BLaER1 (cell line): ENCODE measurements around the gene PPP6R3.

Source experiments
- H3K27ac ChIP-seq: shearing (Covaris generic); formaldehyde crosslinking; 2 replicates; pipeline ENCODE4 v1.8.1; 2022
- H3K27me3 ChIP-seq: shearing (Covaris generic); formaldehyde crosslinking; 2 replicates; pipeline ENCODE4 v1.8.1; 2022
- H3K36me3 ChIP-seq: shearing (Covaris generic); formaldehyde crosslinking; 2 replicates; pipeline ENCODE4 v1.8.1; 2022
- H3K4me1 ChIP-seq: shearing (Covaris generic); formaldehyde crosslinking; 2 replicates; pipeline ENCODE4 v1.8.1; 2022
- H3K4me2 ChIP-seq: shearing (Covaris generic); formaldehyde crosslinking; 2 replicates; pipeline ENCODE4 v1.8.1; 2022
- H3K4me3 ChIP-seq: shearing (Covaris generic); formaldehyde crosslinking; 2 replicates; pipeline ENCODE4 v1.8.1; 2022
- H3K9ac ChIP-seq: shearing (Covaris generic); formaldehyde crosslinking; 2 replicates; pipeline ENCODE4 v1.8.1; 2022
- H3K9me3 ChIP-seq: shearing (Covaris generic); formaldehyde crosslinking; 2 replicates; pipeline ENCODE4 v1.8.1; 2022
- H4K20me1 ChIP-seq: shearing (Covaris generic); formaldehyde crosslinking; 2 replicates; pipeline ENCODE4 v1.8.1; 2022
- Cebpa-rat ChIP-seq: shearing (Covaris generic); IDR thresholded peaks from 2 replicates; pipeline ENCODE4 v1.8.1; 2022

Gene PPP6R3

GRCh38 chr11:68541116-68541515 is 80.6 kb downstream of the PPP6R3 start:
- H4K20me1 ChIP-seq: peaks cover 100% of the 10 kb centered on the region

GRCh38 chr11:68541991-68542390 is 81.4 kb downstream of the PPP6R3 start:
- TF ChIP-seq Cebpa-rat: no peak
- H3K4me3 ChIP-seq: no peak overlapping the region
- H3K36me3 ChIP-seq: peaks cover 100% of the 10 kb centered on the region
- no peaks in the 10 kb centered on the region for H3K27me3 ChIP-seq
- peaks cover 100% of the 10 kb centered on the region for H4K20me1 ChIP-seq
- H3K4me1 ChIP-seq: peaks cover 14% of the 10 kb centered on the region; the same call in 1 of the 2 replicates
- no peak overlapping the region for H3K9ac ChIP-seq
- H3K4me2 ChIP-seq: no peak overlapping the region
- H3K9me3 ChIP-seq: no peaks in the 10 kb centered on the region
- no peak overlapping the region for H3K27ac ChIP-seq

More at GRCh38 chr11:68541116-68541515, 80.6 kb downstream of the PPP6R3 start:
- Histone ChIP-seq H3K9ac (no peak overlapping the region), H3K4me2 (no peak overlapping the region), H3K9me3 (no peaks in the 10 kb centered on the region), H3K27ac (no peak overlapping the region), H3K36me3 (peaks cover 100% of the 10 kb centered on the region), H3K27me3 (no peaks in the 10 kb centered on the region), H3K4me1 (peaks cover 14% of the 10 kb centered on the region; the same call in 1 of the 2 replicates), H3K4me3 (no peak overlapping the region)
- no peak for TF ChIP-seq Cebpa-rat

GRCh38 chr11:68542617-68543016 is 82.1 kb downstream of the PPP6R3 start:
- Histone ChIP-seq H4K20me1 (peaks cover 100% of the 10 kb centered on the region), H3K27ac (no peak overlapping the region)

GRCh38 chr11:68543594-68543993 is 83.0 kb downstream of the PPP6R3 start:
- no peaks in the 10 kb centered on the region for H3K27me3 ChIP-seq
- TF ChIP-seq Cebpa-rat: no peak
- no peak overlapping the region for H3K4me2 ChIP-seq
- H3K27ac ChIP-seq: no peak overlapping the region
- H3K4me3 ChIP-seq: no peak overlapping the region
- H3K4me1 ChIP-seq: peaks cover 21% of the 10 kb centered on the region
- H3K9me3 ChIP-seq: no peaks in the 10 kb centered on the region
- H3K9ac ChIP-seq: no peak overlapping the region
- H3K36me3 ChIP-seq: peaks cover 98% of the 10 kb centered on the region
- peaks cover 100% of the 10 kb centered on the region for H4K20me1 ChIP-seq

More at GRCh38 chr11:68542617-68543016, 82.1 kb downstream of the PPP6R3 start:
- no peak for TF ChIP-seq Cebpa-rat
- Histone ChIP-seq H3K36me3 (peaks cover 98% of the 10 kb centered on the region), H3K4me1 (peaks cover 14% of the 10 kb centered on the region; the same call in 1 of the 2 replicates), H3K4me2 (no peak overlapping the region), H3K4me3 (no peak overlapping the region), H3K9ac (no peak overlapping the region), H3K27me3 (no peaks in the 10 kb centered on the region), H3K9me3 (no peaks in the 10 kb centered on the region)

GRCh38 chr11:68545347-68545746 is 84.8 kb downstream of the PPP6R3 start:
- Histone ChIP-seq H4K20me1 (peaks cover 100% of the 10 kb centered on the region), H3K27ac (no peak overlapping the region), H3K9me3 (no peaks in the 10 kb centered on the region), H3K9ac (no peak overlapping the region), H3K27me3 (no peaks in the 10 kb centered on the region), H3K36me3 (peaks cover 98% of the 10 kb centered on the region), H3K4me3 (no peak overlapping the region), H3K4me1 (peaks cover 24% of the 10 kb centered on the region), H3K4me2 (no peak overlapping the region)
- no peak for TF ChIP-seq Cebpa-rat

GRCh38 chr11:68545796-68546195 is 85.2 kb downstream of the PPP6R3 start:
- H3K4me2 ChIP-seq: no peak overlapping the region
- no peak for TF ChIP-seq Cebpa-rat
- H4K20me1 ChIP-seq: peaks cover 100% of the 10 kb centered on the region
- H3K27me3 ChIP-seq: no peaks in the 10 kb centered on the region
- peaks cover 28% of the 10 kb centered on the region for H3K4me1 ChIP-seq
- no peak overlapping the region for H3K27ac ChIP-seq
- no peak overlapping the region for H3K4me3 ChIP-seq
- H3K36me3 ChIP-seq: peaks cover 98% of the 10 kb centered on the region
- H3K9me3 ChIP-seq: no peaks in the 10 kb centered on the region
- H3K9ac ChIP-seq: no peak overlapping the region

- peaks cover 29% of the 10 kb centered on the region for H3K4me1 ChIP-seq
- peaks cover 100% of the 10 kb centered on the region for H4K20me1 ChIP-seq
These were observed 86.0 kb downstream of the PPP6R3 start for GRCh38 chr11:68546555-68546954.

GRCh38 chr11:68549789-68550484 is 89.4 kb downstream of the PPP6R3 start:
- Histone ChIP-seq H4K20me1 (peaks cover 100% of the 10 kb centered on the region), H3K9me3 (no peaks in the 10 kb centered on the region), H3K36me3 (peaks cover 98% of the 10 kb centered on the region), H3K27ac (peak overlapping the region; percentile 15; the same call in 1 of the 2 replicates), H3K4me3 (no peak overlapping the region), H3K4me1 (peaks cover 29% of the 10 kb centered on the region), H3K9ac (peak overlapping the region; percentile 37; the same call in 1 of the 2 replicates), H3K4me2 (peak overlapping the region; percentile 60), H3K27me3 (no peaks in the 10 kb centered on the region)
- TF ChIP-seq Cebpa-rat: no peak

More at GRCh38 chr11:68546555-68546954, 86.0 kb downstream of the PPP6R3 start:
- no peaks in the 10 kb centered on the region for H3K27me3 ChIP-seq
- no peaks in the 10 kb centered on the region for H3K9me3 ChIP-seq
- no peak overlapping the region for H3K4me2 ChIP-seq
- no peak overlapping the region for H3K27ac ChIP-seq
- no peak overlapping the region for H3K4me3 ChIP-seq
- no peak overlapping the region for H3K9ac ChIP-seq
- H3K36me3 ChIP-seq: peaks cover 98% of the 10 kb centered on the region
- TF ChIP-seq Cebpa-rat: no peak

- Histone ChIP-seq H3K27ac (peak overlapping the region; percentile 15; the same call in 1 of the 2 replicates), H4K20me1 (peaks cover 100% of the 10 kb centered on the region), H3K27me3 (no peaks in the 10 kb centered on the region), H3K4me1 (peaks cover 29% of the 10 kb centered on the region), H3K9me3 (no peaks in the 10 kb centered on the region), H3K36me3 (peaks cover 98% of the 10 kb centered on the region), H3K9ac (peak overlapping the region; percentile 37; the same call in 1 of the 2 replicates), H3K4me3 (no peak overlapping the region), H3K4me2 (peak overlapping the region; percentile 60)
- TF ChIP-seq Cebpa-rat: no peak
These were observed 89.9 kb downstream of the PPP6R3 start for GRCh38 chr11:68550485-68550817.

- Histone ChIP-seq H3K27me3 (no peaks in the 10 kb centered on the region), H3K9ac (no peak overlapping the region), H3K36me3 (peaks cover 97% of the 10 kb centered on the region), H3K4me2 (no peak overlapping the region), H4K20me1 (peaks cover 100% of the 10 kb centered on the region), H3K4me1 (peaks cover 29% of the 10 kb centered on the region), H3K4me3 (no peak overlapping the region), H3K27ac (no peak overlapping the region), H3K9me3 (no peaks in the 10 kb centered on the region)
- no peak for TF ChIP-seq Cebpa-rat
These were observed 90.7 kb downstream of the PPP6R3 start for GRCh38 chr11:68551223-68551622.
